ENCODE data around the gene IL17C. TPM values are rescaled to one million over a fixed set of nuclear protein-coding genes. Genes with fewer than 3 reads are reported as not detected.

Gene IL17C
- total RNA-seq, 2 donors from 2014 or later: not detected

- peaks cover 17% of the 10 kb centered on the region for H3K36me3 ChIP-seq
- TF ChIP-seq CTCF (IDR thresholded peaks at IDR 0.05): no peak
Observed at GRCh38 chr16:88616736-88617135, 21.6 kb upstream of the IL17C start.

GRCh38 chr16:88617268-88618031, 20.9 kb upstream of the IL17C start:
- Histone ChIP-seq H3K4me1 (peaks cover 0 to 21% of the 10 kb centered on the region in 2 donors), H3K27me3 (no peaks in the 10 kb centered on the region), H3K36me3 (peaks cover 22% of the 10 kb centered on the region), H3K9me3 (no peaks in the 10 kb centered on the region), H3K4me3 (no peak overlapping the region), H3K27ac (no peak overlapping the region)
- DNase-seq (ENCODE audit: low spot score): no peak
- no peak for TF ChIP-seq CTCF (IDR thresholded peaks at IDR 0.05)

More at GRCh38 chr16:88616736-88617135, 21.6 kb upstream of the IL17C start:
- H3K27me3 ChIP-seq: no peaks in the 10 kb centered on the region
- peaks cover 0 to 21% of the 10 kb centered on the region in 2 donors for H3K4me1 ChIP-seq
- no peaks in the 10 kb centered on the region for H3K9me3 ChIP-seq
- H3K27ac ChIP-seq: no peak overlapping the region
- no peak overlapping the region for H3K4me3 ChIP-seq
- DNase-seq (ENCODE audit: low spot score): no peak

DNA sequence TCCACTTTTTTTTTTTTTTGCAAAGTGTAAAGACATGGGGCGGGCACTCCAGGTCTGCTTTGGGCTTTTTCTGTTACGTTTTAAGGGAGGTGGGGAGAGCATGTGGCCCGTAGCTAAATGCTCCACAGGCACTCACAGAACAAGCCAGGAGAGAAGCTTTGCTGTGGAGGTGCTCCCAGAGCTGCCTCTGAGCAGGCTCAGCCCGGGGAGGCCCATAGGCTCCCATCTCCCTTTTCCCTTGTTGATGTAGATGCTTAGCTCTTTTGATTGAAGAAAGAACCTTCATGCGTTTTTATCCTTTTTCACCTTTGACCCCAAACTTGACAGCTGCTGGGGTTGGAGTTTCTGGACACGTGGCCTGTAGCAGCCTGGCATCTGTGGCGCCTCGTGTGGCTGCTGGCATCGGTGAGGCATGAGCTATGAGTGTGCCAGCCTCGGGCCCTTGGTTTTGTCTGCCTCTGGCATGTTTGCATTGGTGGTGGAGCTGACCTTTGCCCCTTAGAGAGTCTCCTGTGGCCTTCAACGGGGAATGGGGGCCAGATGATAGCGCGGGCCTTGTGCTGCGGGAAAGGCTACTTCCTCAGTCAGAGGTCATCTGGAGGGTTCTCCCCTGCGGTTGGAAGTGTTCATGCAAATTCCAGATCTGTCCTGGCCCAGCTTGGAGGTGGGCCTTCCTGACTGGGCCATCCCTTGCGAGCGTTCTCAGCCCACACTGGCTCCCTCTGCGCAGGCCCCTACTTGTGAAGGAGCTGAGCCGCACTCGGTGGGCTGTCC, 20.0 kb upstream of the IL17C start:
- Histone ChIP-seq H3K36me3 (peaks cover 25% of the 10 kb centered on the region), H3K27me3 (no peaks in the 10 kb centered on the region), H3K9me3 (no peaks in the 10 kb centered on the region), H3K4me3 (no peak overlapping the region), H3K4me1 (peaks cover 0 to 21% of the 10 kb centered on the region in 2 donors), H3K27ac (peak overlapping the region in 1 of 2 donors; percentile 43)
- DNase-seq (ENCODE audit: low spot score): no peak
- no peak for TF ChIP-seq CTCF (IDR thresholded peaks at IDR 0.05)

DNA sequence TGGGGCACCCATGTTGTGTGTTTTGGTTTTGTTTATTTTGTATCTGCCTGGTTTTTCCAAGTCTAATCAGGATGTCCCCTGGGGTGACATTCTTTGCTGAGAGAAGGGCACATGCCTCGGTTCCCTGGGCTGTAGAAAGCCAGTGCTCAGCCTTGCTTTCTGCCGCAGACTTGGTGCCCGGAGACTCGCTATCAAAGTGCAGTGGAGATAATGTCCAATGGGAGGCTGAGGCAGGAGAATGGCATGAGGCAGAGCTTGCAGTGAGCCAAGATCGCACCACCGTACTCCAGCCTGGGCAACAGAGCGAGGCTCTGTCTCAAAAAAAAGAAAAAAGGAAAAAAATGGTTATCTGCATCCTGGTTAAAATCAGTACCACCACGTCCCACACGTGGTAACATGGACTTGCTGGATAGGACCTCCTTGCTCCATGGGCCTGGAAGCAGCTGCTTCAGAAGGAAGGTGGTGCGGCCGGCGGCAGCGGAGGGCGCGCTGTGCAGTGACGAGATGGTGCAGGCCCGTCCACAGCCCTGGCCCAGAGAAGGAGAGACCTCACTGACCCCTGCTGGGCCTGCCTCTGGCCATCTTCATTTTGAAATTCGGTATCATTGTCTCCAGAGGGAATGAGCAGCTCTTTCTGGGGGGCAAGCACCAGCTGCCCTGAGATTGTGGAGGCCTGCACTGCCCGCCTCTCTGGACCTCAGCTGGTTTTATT, 19.3 kb upstream of the IL17C start:
- peak overlapping the region in 1 of 2 donors; percentile 43 for H3K27ac ChIP-seq
- no peak for DNase-seq (ENCODE audit: low spot score)

More for the DNA sequence above, 19.3 kb upstream of the IL17C start:
- Histone ChIP-seq H3K36me3 (peaks cover 32% of the 10 kb centered on the region), H3K4me3 (no peak overlapping the region), H3K27me3 (no peaks in the 10 kb centered on the region), H3K9me3 (no peaks in the 10 kb centered on the region), H3K4me1 (peaks cover 0 to 21% of the 10 kb centered on the region in 2 donors)
- no peak for TF ChIP-seq CTCF (IDR thresholded peaks at IDR 0.05)

Measured in right atrium auricular region (tissue), 2 donors.